Measurements from ENCODE around the gene RNF166. TPM values are rescaled to one million over a fixed set of nuclear protein-coding genes. Genes with fewer than 3 reads are reported as not detected.

RNF166 gene
- total RNA-seq, 1 experiment from 2014 or later: 36.3 TPM

- no peak for TF ChIP-seq CTCF (conservative IDR thresholded peaks at IDR 0.05; ENCODE audit: low read depth, low read length)
- no peak for TF ChIP-seq EZH2 (IDR thresholded peaks at IDR 0.05; ENCODE audit: borderline replicate concordance, low read depth, low read length, poor library complexity, severe bottlenecking)
- Histone ChIP-seq H3K9me3 (ENCODE audit: low read depth, low read length, poor library complexity, severe bottlenecking) (no peaks in the 10 kb centered on the region), H3K27ac (ENCODE audit: low read depth, low read length, poor library complexity, severe bottlenecking) (no peak overlapping the region), H3K27me3 (replicated peaks; ENCODE audit: insufficient read depth, low read depth, low read length, poor library complexity) (no peaks in the 10 kb centered on the region), H3K36me3 (ENCODE audit: insufficient read depth, low read length, poor library complexity, severe bottlenecking) (no peaks in the 10 kb centered on the region), H3K4me3 (ENCODE audit: low read depth, low read length, poor library complexity, severe bottlenecking) (no peak overlapping the region), H3K4me1 (ENCODE audit: insufficient read depth, low read length, poor library complexity, severe bottlenecking) (peaks cover 3% of the 10 kb centered on the region)
- ChIA-PET CTCF (no interaction called here), POLR2A (ENCODE audit: low non-redundant PET) (no interaction called here)
- intact Hi-C loops (cut with micrococcal nuclease; ENCODE audit: unreplicated experiment): no loop called here
- no peak for DNase-seq (ENCODE audit: low spot score)
- BruUV-seq (replicated peaks): no TSS peak
Observed at GRCh38 chr16:88680554-88681083, 25.6 kb downstream of the RNF166 start.

- Histone ChIP-seq H3K9me3 (ENCODE audit: low read depth, low read length, poor library complexity, severe bottlenecking) (no peaks in the 10 kb centered on the region), H3K4me1 (ENCODE audit: insufficient read depth, low read length, poor library complexity, severe bottlenecking) (no peaks in the 10 kb centered on the region), H3K27ac (ENCODE audit: low read depth, low read length, poor library complexity, severe bottlenecking) (no peak overlapping the region), H3K27me3 (replicated peaks; ENCODE audit: insufficient read depth, low read depth, low read length, poor library complexity) (no peaks in the 10 kb centered on the region), H3K36me3 (ENCODE audit: insufficient read depth, low read length, poor library complexity, severe bottlenecking) (no peaks in the 10 kb centered on the region), H3K4me3 (ENCODE audit: low read depth, low read length, poor library complexity, severe bottlenecking) (peak overlapping the region; percentile 12)
- CTCF ChIA-PET: no interaction called here
- BruUV-seq (replicated peaks): no TSS peak
- DNase-seq (ENCODE audit: low spot score): peak; percentile 49
- TF ChIP-seq CTCF (conservative IDR thresholded peaks at IDR 0.05; ENCODE audit: low read depth, low read length) (no peak), EZH2 (IDR thresholded peaks at IDR 0.05; ENCODE audit: borderline replicate concordance, low read depth, low read length, poor library complexity, severe bottlenecking) (no peak)
- intact Hi-C loops (cut with micrococcal nuclease; ENCODE audit: unreplicated experiment): no loop called here
- POLR2A ChIA-PET (ENCODE audit: low non-redundant PET): no interaction called here
Observed at GRCh38 chr16:88678224-88678979, 27.8 kb downstream of the RNF166 start.

- BruUV-seq (replicated peaks): no TSS peak
- intact Hi-C loops (cut with micrococcal nuclease; ENCODE audit: unreplicated experiment): no loop called here
- POLR2A ChIA-PET (ENCODE audit: low non-redundant PET): no interaction called here
- no peak for DNase-seq (ENCODE audit: low spot score)
- Histone ChIP-seq H3K27me3 (replicated peaks; ENCODE audit: insufficient read depth, low read depth, low read length, poor library complexity) (no peaks in the 10 kb centered on the region), H3K4me3 (ENCODE audit: low read depth, low read length, poor library complexity, severe bottlenecking) (peak overlapping the region; percentile 12), H3K36me3 (ENCODE audit: insufficient read depth, low read length, poor library complexity, severe bottlenecking) (no peaks in the 10 kb centered on the region), H3K27ac (ENCODE audit: low read depth, low read length, poor library complexity, severe bottlenecking) (no peak overlapping the region), H3K4me1 (ENCODE audit: insufficient read depth, low read length, poor library complexity, severe bottlenecking) (no peaks in the 10 kb centered on the region), H3K9me3 (ENCODE audit: low read depth, low read length, poor library complexity, severe bottlenecking) (no peaks in the 10 kb centered on the region)
- TF ChIP-seq EZH2 (IDR thresholded peaks at IDR 0.05; ENCODE audit: borderline replicate concordance, low read depth, low read length, poor library complexity, severe bottlenecking) (no peak), CTCF (conservative IDR thresholded peaks at IDR 0.05; ENCODE audit: low read depth, low read length) (no peak)
- CTCF ChIA-PET: no interaction called here
Observed at GRCh38 chr16:88677721-88678120, 28.5 kb downstream of the RNF166 start.
